GM12878 (cell line): ENCODE data around the gene CTIF. TPM values are rescaled to one million over a fixed set of nuclear protein-coding genes. Genes with fewer than 3 reads are reported as not detected.

ENCODE experiments used
- ATAC-seq: fragments of 200-7000 bp; cut with Tn5 transposase; 3 replicates; pipeline ENCODE4 v1.9.1; 2020; ENCODE audit warnings: mild to moderate bottlenecking, moderate library complexity
- BruUV-seq: library from RNA; stranded (reverse); fragments of 400-500 nt; replicated peaks from 2 replicates; lab custom pipeline; 2021; lab: Mats Ljungman, UMichigan
- CTCF ChIA-PET: fragments of 300-600 bp; sonication (Branson Sonifier 250); formaldehyde crosslinking; extraction: SDS; loops from one replicate; lab custom pipeline; 2021; ENCODE audit warnings: inconsistent platforms; lab: Yijun Ruan, JAX
- POLR2A ChIA-PET: fragments of 350-600 bp; formaldehyde crosslinking; extraction: SDS; loops from one replicate; lab custom pipeline; 2021; ENCODE audit warnings: inconsistent platforms; lab: Charles Lee
- RAD21 ChIA-PET: fragments of 300-600 bp; sonication (Branson Sonifier 250); formaldehyde crosslinking; loops from one replicate; lab custom pipeline; 2023; ENCODE audit warnings: antibody characterized with exemption; ENCODE audit not compliant: unreplicated experiment; lab: Charles Lee
- SMC1A ChIA-PET: fragments of 300-600 bp; sonication (Branson Sonifier 250); formaldehyde crosslinking; loops from one replicate; lab custom pipeline; 2023; ENCODE audit not compliant: unreplicated experiment, uncharacterized antibody; lab: Charles Lee
- DNase-seq: peaks from one replicate; pipeline ENCODE4 v3.0.0-alpha.2; 2011; ENCODE audit warnings: low read depth, low spot score
- FAIRE-seq: peaks from 3 replicates; lab custom pipeline; 2011; peaks lifted over from hg19 to GRCh38; lab: Jason Lieb, UNC
- H2AFZ ChIP-seq: 2 replicates; pipeline ENCODE4 v1.6.0; 2011; ENCODE audit warnings: low read depth, low read length, control low read depth; ENCODE audit not compliant: control insufficient read depth
- H3K27ac ChIP-seq: 2 replicates; pipeline ENCODE4 v1.5.1; 2011; ENCODE audit warnings: control low read depth; ENCODE audit not compliant: control insufficient read depth, insufficient read depth
- H3K27me3 ChIP-seq, 2 experiments: replicated peaks in 1 of 2; 2 replicates each; pipeline versions ENCODE4 v1.6.0 to v1.6.1; 2011; ENCODE audit warnings: low read length in 1 of 2; ENCODE audit not compliant: control insufficient read depth in 2 of 2, insufficient read depth in 2 of 2
- H3K36me3 ChIP-seq, 2 experiments: 2 replicates each; pipeline ENCODE4 v1.5.1; 2011; ENCODE audit warnings: low read length in 1 of 2; ENCODE audit not compliant: control insufficient read depth in 2 of 2, insufficient read depth in 2 of 2
- H3K4me1 ChIP-seq: 2 replicates; pipeline ENCODE4 v1.6.1; 2011; ENCODE audit warnings: mild to moderate bottlenecking, low read length, moderate library complexity, mixed read lengths; ENCODE audit not compliant: control insufficient read depth, insufficient read depth
- H3K4me2 ChIP-seq: 2 replicates; pipeline ENCODE4 v1.6.0; 2011; ENCODE audit warnings: control low read depth; ENCODE audit not compliant: control insufficient read depth, insufficient read depth
- H3K4me3 ChIP-seq: fragments of 200-600 bp; sonication (generic); 2 replicates; pipeline ENCODE4 v1.5.1; 2016
- H3K79me2 ChIP-seq: 2 replicates; pipeline ENCODE4 v1.6.0; 2011; ENCODE audit warnings: low read length; ENCODE audit not compliant: control insufficient read depth, insufficient read depth
- H3K9ac ChIP-seq: 2 replicates; pipeline ENCODE4 v1.8.0; 2011; ENCODE audit warnings: low read length, control low read depth, mixed read lengths; ENCODE audit not compliant: control insufficient read depth, insufficient read depth
- H3K9me3 ChIP-seq: replicated peaks from 3 replicates; pipeline ENCODE4 v1.5.1; 2011; ENCODE audit warnings: mild to moderate bottlenecking, low read length; ENCODE audit not compliant: control insufficient read depth, insufficient read depth
- H4K20me1 ChIP-seq: 2 replicates; pipeline ENCODE4 v1.6.0; 2011; ENCODE audit not compliant: control insufficient read depth, insufficient read depth
- CBFB ChIP-seq: IDR thresholded peaks from 2 replicates; pipeline ENCODE4 v1.6.1; 2016; ENCODE audit warnings: antibody characterized with exemption, low read depth
- FOXK2 ChIP-seq: fragments of 450-650 bp; IDR thresholded peaks from 2 replicates; pipeline ENCODE4 v1.6.1; 2017; ENCODE audit warnings: mild to moderate bottlenecking, moderate library complexity
- RAD51 ChIP-seq: fragments of 450-650 bp; IDR thresholded peaks from 2 replicates; pipeline ENCODE4 v1.6.1; 2016; ENCODE audit warnings: moderate library complexity, mild to moderate bottlenecking, inconsistent platforms
- SIN3A ChIP-seq: IDR thresholded peaks from 2 replicates; pipeline ENCODE4 v1.6.1; 2012; ENCODE audit warnings: low read depth, low read length, improper control_type of control experiment
- TCF3 ChIP-seq: IDR thresholded peaks from 2 replicates; pipeline ENCODE4 v1.6.1; 2012; ENCODE audit warnings: low read depth, mild to moderate bottlenecking, low read length, borderline replicate concordance; ENCODE audit not compliant: insufficient read depth
- YY1 ChIP-seq: IDR thresholded peaks from 2 replicates; pipeline ENCODE4 v1.6.1; 2011; ENCODE audit warnings: low read depth, mild to moderate bottlenecking, low read length
- ZNF384 ChIP-seq: IDR thresholded peaks from 2 replicates; pipeline ENCODE4 v1.6.1; 2012; ENCODE audit warnings: low read depth, mild to moderate bottlenecking, low read length, improper control_type of control experiment, borderline replicate concordance
- WGBS: methylation state at CpG from one replicate; pipeline ENCODE4 v1.1.6; 2016; ENCODE audit warnings: low lambda C conversion rate; ENCODE audit not compliant: insufficient replicate concordance, insufficient coverage; ENCODE audit errors: missing lambda C conversion rate; 5-methylcytosine and 5-hydroxymethylcytosine counted together
- in situ Hi-C: fragments of 300-500 bp; cut with MboI; formaldehyde crosslinking; loops from 9 replicates; pipeline ENCODE4 v1.14.3; 2018; ENCODE audit warnings: mixed read lengths
- intact Hi-C: fragments of 100-400 bp; cut with micrococcal nuclease; formaldehyde crosslinking; loops from one replicate; pipeline ENCODE4 v1.14.2; 2022; ENCODE audit not compliant: unreplicated experiment
- polyA plus RNA-seq, 11 experiments: library from polyadenylated mRNA; depleted of rRNA in 4 of 11; unstranded in 6 of 11; stranded (reverse) in 5 of 11; fragments of >200 nt; fragmentation: Nextera tagmentation in 4 of 11; fragmentation: Illumina TruSeq in 1 of 11; extraction: Ambion mirVana in 4 of 11; extraction: Trizol in 1 of 11; gene quantifications; 1 replicate in 1 of 11; 2 replicates in 10 of 11; pipeline versions ENCODE4 v1.2.1 to v1.2.3, GENCODE V29; 2011 to 2016; ENCODE audit warnings: inconsistent platforms in 2 of 11, missing spikeins in 2 of 11, low read depth in 1 of 11
- total RNA-seq, 4 experiments: library from RNA; depleted of rRNA in 3 of 4; stranded (reverse); fragments of >200 nt in 3 of 4; fragmentation: Illumina TruSeq in 1 of 4; extraction: Trizol in 1 of 4; gene quantifications; 2 replicates each; pipeline versions ENCODE4 v1.2.1 to v1.2.3, GENCODE V29; 2013 to 2021
- TF ChIP-seq, protein P1 (sequence below): IDR thresholded peaks from 2 replicates; pipeline ENCODE4 v1.6.1; 2012; ENCODE audit warnings: low read depth, low read length, improper control_type of control experiment
- TF ChIP-seq, protein P2 (sequence below): fragments of 150-350 bp; IDR thresholded peaks from 2 replicates; pipeline ENCODE4 v1.6.1; 2014; ENCODE audit warnings: mild to moderate bottlenecking, low read depth, low read length
- TF ChIP-seq, protein P3 (sequence below): IDR thresholded peaks from 2 replicates; pipeline ENCODE4 v1.6.1; 2012; ENCODE audit warnings: improper control_type of control experiment, low read depth, low read length; ENCODE audit not compliant: insufficient replicate concordance
- TF ChIP-seq, protein P4 (sequence below): fragments of 150-350 bp; IDR thresholded peaks from 2 replicates; pipeline ENCODE4 v1.6.1; 2016; ENCODE audit warnings: low read depth, low read length

Gene CTIF
- total and polyA plus RNA-seq, 10 of the 15 experiments (the other 5 are each of a cell fraction or from before 2014, with no cell fraction given): 0.06 to 11.6 (median 2.5) TPM

DNA sequence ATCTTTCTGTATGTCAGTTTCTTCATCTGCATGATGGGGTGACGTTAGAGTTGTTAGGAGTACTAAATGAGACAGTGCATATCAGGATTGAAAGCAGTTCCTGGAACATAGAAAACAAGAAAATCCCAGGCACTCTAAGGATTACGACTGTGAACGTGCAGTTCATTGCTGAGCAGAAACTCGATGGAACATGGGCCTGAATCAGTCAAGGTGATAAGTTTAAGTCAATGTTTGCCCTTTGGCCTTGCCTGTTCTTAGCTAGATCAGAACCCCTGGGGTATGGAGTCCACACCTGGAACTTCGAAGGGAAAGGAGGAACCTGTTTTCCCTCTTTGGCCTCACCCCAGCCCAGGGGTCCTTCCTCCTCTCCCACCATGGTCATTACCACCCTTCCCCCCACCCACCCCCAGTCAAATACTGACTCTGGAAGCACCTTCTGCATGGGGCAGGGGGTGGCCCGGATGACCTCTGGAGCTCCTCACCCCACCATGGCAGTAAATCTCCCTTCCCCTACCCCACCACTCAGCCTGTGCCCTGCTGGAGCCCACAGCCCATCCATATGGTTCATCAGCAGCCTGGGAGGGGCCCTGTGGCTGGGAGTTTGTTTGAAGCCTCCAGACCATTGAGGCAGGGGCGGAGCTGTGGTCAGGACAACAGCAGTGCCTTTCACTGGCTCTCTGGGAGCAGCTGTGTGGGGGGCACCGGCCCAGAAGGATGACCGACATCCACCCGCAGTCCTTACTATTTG, 247.8 kb downstream of the CTIF start:
- Histone ChIP-seq H3K79me2 (no peaks in the 10 kb centered on the region; the same call in 1 of the 2 replicates), H3K4me3 (no peak overlapping the region), H3K4me2 (no peak overlapping the region), H3K27me3 (no peaks in the 10 kb centered on the region), H3K36me3 (no peaks in the 10 kb centered on the region; a peak in 1 of 4 replicates), H3K4me1 (peaks cover 53% of the 10 kb centered on the region), H2AFZ (no peak overlapping the region), H3K9ac (no peak overlapping the region), H3K9me3 (no peaks in the 10 kb centered on the region; the same call in 2 of the 3 replicates), H4K20me1 (no peaks in the 10 kb centered on the region), H3K27ac (peak overlapping the region; percentile 91; the same call in 1 of the 2 replicates)
- SMC1A ChIA-PET: interaction anchor here (0.8 to 4.8 kb wide), 12 partner anchors 10 to 372 kb away, joined by 3 to 63 read pairs (median 14); no protein-coding TSS in a partner anchor
- CTCF ChIA-PET: interaction anchor here (1.4 to 2.3 kb wide), 8 partner anchors 8 to 82 kb away, joined by 5 to 15 read pairs (median 10); no protein-coding TSS in a partner anchor
- no peak for ATAC-seq
- no peak for FAIRE-seq
- POLR2A ChIA-PET: interaction anchor here (0.8 to 2.2 kb wide), 8 partner anchors 8 to 63 kb away, joined by 3 to 30 read pairs (median 11); no protein-coding TSS in a partner anchor
- RAD21 ChIA-PET: interaction anchor here (1.0 to 6.7 kb wide), 12 partner anchors 9 to 166 kb away, joined by 4 to 86 read pairs (median 10); no protein-coding TSS in a partner anchor
- in situ Hi-C loops (no loop called here), intact Hi-C loops (no loop called here)
- no peak for DNase-seq
- no TSS peak for BruUV-seq
- 92% methylated on average over 8 of the region's 10 CpGs for WGBS
- TF ChIP-seq, protein P1, sequence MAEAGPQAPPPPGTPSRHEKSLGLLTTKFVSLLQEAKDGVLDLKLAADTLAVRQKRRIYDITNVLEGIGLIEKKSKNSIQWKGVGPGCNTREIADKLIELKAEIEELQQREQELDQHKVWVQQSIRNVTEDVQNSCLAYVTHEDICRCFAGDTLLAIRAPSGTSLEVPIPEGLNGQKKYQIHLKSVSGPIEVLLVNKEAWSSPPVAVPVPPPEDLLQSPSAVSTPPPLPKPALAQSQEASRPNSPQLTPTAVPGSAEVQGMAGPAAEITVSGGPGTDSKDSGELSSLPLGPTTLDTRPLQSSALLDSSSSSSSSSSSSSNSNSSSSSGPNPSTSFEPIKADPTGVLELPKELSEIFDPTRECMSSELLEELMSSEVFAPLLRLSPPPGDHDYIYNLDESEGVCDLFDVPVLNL: no peak
- TF ChIP-seq, protein P2, sequence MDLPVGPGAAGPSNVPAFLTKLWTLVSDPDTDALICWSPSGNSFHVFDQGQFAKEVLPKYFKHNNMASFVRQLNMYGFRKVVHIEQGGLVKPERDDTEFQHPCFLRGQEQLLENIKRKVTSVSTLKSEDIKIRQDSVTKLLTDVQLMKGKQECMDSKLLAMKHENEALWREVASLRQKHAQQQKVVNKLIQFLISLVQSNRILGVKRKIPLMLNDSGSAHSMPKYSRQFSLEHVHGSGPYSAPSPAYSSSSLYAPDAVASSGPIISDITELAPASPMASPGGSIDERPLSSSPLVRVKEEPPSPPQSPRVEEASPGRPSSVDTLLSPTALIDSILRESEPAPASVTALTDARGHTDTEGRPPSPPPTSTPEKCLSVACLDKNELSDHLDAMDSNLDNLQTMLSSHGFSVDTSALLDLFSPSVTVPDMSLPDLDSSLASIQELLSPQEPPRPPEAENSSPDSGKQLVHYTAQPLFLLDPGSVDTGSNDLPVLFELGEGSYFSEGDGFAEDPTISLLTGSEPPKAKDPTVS: no peak
- TF ChIP-seq YY1 (no peak), TCF3 (no peak), SIN3A (no peak), ZNF384 (no peak), FOXK2 (no peak), CBFB (no peak), RAD51 (no peak)
- TF ChIP-seq, protein P3, sequence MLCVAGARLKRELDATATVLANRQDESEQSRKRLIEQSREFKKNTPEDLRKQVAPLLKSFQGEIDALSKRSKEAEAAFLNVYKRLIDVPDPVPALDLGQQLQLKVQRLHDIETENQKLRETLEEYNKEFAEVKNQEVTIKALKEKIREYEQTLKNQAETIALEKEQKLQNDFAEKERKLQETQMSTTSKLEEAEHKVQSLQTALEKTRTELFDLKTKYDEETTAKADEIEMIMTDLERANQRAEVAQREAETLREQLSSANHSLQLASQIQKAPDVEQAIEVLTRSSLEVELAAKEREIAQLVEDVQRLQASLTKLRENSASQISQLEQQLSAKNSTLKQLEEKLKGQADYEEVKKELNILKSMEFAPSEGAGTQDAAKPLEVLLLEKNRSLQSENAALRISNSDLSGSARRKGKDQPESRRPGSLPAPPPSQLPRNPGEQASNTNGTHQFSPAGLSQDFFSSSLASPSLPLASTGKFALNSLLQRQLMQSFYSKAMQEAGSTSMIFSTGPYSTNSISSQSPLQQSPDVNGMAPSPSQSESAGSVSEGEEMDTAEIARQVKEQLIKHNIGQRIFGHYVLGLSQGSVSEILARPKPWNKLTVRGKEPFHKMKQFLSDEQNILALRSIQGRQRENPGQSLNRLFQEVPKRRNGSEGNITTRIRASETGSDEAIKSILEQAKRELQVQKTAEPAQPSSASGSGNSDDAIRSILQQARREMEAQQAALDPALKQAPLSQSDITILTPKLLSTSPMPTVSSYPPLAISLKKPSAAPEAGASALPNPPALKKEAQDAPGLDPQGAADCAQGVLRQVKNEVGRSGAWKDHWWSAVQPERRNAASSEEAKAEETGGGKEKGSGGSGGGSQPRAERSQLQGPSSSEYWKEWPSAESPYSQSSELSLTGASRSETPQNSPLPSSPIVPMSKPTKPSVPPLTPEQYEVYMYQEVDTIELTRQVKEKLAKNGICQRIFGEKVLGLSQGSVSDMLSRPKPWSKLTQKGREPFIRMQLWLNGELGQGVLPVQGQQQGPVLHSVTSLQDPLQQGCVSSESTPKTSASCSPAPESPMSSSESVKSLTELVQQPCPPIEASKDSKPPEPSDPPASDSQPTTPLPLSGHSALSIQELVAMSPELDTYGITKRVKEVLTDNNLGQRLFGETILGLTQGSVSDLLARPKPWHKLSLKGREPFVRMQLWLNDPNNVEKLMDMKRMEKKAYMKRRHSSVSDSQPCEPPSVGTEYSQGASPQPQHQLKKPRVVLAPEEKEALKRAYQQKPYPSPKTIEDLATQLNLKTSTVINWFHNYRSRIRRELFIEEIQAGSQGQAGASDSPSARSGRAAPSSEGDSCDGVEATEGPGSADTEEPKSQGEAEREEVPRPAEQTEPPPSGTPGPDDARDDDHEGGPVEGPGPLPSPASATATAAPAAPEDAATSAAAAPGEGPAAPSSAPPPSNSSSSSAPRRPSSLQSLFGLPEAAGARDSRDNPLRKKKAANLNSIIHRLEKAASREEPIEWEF: no peak
- TF ChIP-seq, protein P4, sequence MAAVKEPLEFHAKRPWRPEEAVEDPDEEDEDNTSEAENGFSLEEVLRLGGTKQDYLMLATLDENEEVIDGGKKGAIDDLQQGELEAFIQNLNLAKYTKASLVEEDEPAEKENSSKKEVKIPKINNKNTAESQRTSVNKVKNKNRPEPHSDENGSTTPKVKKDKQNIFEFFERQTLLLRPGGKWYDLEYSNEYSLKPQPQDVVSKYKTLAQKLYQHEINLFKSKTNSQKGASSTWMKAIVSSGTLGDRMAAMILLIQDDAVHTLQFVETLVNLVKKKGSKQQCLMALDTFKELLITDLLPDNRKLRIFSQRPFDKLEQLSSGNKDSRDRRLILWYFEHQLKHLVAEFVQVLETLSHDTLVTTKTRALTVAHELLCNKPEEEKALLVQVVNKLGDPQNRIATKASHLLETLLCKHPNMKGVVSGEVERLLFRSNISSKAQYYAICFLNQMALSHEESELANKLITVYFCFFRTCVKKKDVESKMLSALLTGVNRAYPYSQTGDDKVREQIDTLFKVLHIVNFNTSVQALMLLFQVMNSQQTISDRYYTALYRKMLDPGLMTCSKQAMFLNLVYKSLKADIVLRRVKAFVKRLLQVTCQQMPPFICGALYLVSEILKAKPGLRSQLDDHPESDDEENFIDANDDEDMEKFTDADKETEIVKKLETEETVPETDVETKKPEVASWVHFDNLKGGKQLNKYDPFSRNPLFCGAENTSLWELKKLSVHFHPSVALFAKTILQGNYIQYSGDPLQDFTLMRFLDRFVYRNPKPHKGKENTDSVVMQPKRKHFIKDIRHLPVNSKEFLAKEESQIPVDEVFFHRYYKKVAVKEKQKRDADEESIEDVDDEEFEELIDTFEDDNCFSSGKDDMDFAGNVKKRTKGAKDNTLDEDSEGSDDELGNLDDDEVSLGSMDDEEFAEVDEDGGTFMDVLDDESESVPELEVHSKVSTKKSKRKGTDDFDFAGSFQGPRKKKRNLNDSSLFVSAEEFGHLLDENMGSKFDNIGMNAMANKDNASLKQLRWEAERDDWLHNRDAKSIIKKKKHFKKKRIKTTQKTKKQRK: no peak
